GM19467 (cell line): ENCODE data around the gene CDKAL1.

Experiments used
- ATAC-seq: cut with Tn5 transposase; IDR thresholded peaks from one replicate; pipeline ENCODE4 v1.9.1; 2021; ENCODE audit warnings: mild to moderate bottlenecking, moderate library complexity; ENCODE audit not compliant: unreplicated experiment

The CDKAL1 gene

DNA sequence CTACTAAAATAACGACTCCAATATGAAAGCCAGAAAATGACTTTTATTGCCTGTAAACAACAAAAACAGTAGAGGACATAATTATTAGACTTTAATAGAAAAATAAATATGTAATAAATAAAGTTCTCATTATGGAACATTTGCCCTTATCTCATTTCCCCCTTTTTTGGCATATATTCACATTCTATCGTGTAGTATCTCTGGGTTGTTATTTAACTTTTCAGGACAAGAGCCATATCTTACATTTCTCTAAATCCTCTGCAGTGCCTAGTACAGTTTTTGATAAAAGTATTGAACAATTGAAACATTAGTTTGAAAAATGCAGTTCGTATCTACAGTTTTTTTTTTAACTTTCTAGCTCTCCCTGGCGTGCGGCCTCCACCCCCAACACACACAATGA, 617.3 kb downstream of the CDKAL1 start:
- ATAC-seq, result no peak

DNA sequence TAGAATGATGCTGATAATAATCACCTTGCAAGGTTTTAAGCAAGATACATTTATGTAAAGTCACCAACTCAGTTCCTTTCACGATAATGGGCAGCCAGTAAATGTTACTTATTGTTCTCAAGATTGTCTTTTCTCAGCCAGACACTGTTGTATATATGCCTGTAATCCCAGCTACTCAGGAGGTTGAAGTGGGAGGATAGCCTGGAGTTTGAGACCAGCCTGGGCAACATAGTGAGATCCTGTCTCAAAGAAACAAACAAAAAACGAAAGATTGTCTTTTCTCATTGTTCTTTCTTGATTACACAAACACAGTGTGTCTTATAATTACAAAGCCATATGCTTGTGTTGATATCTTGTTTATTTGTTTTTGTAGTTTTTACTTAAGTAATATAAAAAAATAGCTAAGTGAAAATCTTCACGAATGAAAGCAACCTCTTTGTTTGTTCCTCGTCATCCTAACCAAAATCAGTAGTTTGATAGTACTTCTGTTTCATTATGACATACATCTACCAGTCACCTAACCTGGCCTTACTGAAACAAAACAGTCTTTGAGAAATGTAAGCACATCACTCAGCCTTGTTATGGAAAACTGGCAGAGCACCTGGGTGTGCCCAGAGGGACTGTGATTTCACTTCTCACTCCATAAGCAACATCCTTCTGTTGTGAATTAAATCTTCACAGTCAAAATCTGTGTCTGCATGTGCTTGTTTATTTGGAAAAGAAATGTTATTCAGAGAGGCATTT, 623.1 kb downstream of the CDKAL1 start:
- peak; percentile 72 for ATAC-seq

DNA sequence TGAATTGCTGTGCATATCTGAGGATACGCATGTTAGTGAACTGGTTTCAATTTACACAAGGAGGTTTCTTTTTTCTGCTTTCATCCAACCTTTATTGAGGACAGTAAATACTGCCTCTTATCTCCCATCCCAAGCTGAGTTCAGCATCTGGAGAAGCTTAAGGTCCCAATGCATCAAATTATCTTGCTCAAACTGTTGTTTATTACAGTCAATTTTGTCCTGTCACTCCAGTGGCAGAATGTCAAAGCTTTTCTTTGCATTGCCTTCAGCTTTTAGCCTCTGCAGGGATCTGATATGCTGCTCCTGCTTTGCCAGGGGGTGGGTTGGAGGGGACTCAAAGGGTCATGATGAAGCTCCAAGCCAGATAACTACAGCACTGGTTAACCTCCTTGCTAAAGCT, 623.9 kb downstream of the CDKAL1 start:
- no peak for ATAC-seq

DNA sequence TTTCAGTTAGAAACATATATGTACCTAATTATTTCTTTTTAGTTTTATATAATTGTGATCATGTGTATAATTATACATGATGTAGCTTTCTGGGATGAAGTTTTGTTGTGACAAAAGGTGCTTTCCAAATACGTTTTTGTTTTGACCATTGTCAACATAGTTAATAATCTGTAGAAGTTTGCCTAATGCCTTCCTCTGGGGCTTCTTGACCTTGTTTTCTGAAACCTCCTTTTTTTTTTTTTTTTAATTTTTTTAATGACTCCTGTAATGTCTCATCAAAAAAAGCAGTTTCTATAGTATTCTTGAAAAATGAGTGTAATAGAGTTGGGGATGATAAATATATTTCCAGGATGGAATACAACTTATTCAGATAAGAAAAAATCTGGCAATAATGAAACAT, 624.6 kb downstream of the CDKAL1 start:
- no peak for ATAC-seq

DNA sequence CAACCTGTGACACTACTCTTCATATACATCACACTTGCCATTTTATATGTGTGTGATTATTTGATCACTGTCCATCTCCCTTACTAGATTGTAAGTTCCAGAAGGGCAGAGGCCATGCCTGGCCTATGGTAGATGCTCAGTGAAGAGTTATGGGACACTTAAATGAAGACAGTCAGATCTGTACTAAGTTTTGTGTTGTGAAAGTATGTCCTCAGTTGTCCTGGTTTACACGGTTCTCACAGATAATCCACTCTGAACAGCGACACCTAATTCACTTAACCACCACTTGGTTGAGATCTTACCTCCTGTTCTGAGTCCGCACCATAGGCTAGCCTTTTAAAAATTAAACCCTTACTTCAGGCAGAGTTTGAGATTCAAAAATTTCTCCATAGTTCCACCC, 625.2 kb downstream of the CDKAL1 start:
- ATAC-seq, result no peak

DNA sequence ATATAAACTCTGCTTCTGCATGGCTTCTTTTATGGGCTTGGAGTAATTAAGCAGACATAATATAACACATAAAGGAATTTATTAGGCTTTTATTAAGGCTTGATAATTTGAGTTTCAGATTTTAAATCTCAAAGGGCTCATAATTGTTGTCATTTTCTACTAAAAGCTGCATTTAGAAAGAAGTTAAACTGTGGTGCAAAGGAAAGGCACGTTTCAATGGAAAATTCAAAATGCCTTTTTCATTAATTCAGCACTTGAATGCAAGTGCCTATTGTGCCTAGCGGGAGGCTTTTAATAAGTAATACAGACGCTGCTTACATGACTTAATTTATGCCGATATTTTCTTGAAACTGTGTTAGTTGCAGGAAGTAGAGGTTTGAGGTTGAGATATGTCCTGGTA, 627.5 kb downstream of the CDKAL1 start:
- no peak for ATAC-seq

DNA sequence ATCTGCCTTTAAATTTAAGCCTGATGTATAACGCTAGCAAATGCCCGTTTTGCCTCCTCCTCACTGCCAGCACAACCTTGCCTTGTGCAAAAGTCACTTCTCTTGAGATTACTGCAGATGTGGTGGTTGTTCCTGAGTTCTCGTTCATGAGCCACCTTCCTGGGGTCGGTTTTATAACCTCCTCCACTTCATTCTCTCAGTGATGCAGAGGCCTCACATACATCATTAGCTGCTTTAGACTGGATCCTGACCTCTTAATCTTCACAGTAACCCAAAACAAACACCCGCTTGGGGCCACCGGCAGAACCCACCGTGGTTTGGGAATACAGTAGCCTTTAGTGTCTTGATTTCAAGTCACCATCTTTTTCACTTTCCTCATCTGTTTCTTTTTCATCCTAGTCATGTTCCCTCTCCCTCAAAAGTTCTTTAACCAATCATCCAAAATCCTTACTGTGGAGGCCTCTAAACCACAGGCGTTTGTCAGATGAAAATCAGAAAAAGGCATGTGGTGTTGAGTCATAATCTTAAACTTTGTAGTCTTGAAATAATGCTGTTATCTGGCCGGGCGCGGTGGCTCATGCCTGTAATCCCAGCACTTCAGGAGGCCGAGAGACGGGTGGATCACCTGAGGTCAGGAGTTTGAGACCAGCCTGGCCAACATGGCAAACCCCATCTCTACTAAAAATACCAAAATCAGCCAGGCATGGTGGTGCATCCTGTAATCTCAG, 629.0 kb downstream of the CDKAL1 start:
- no peak for ATAC-seq

DNA sequence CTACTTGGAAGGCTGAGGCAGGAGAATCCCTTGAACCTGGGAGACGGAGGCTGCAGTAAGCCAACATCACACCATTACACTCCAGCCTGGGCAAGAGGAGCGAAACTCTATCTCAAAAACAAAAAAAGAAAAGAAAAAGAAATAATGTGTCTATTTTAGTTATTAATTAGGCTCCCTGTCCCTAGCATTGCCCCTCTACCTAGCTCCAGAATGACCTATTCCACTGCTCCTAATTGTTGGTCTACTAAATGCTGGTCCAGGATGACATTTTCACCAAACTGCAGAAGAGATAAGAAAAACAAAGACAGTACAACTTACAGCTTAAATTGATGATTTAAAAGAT, 629.6 kb downstream of the CDKAL1 start:
- ATAC-seq, result no peak

DNA sequence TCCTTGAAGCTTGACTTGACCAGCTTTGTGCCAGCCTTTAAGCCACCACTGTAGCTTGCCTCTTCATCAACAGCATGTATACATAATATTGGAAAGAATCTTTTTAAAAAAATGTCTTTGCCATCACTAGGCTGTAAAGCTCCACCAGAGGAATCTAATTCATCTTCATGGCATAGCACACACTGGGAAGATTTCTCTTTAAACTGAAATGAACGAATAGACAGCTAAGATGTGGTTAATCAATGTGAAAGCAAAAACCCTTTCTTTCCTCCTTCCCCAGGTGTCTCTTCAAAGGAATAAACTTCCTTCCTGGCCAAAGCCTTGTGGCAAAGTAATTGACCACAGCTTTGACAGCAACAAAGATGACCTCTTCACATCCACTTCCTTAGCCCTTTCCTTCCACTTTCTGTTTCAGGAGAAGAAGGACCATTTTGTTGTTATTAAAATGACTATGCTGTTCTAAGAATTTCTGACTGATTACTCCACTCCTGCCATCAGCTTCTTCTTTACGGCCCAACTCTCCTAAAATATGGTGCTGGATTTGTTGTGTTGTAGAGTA, 630.6 kb downstream of the CDKAL1 start:
- peak; percentile 75 for ATAC-seq

DNA sequence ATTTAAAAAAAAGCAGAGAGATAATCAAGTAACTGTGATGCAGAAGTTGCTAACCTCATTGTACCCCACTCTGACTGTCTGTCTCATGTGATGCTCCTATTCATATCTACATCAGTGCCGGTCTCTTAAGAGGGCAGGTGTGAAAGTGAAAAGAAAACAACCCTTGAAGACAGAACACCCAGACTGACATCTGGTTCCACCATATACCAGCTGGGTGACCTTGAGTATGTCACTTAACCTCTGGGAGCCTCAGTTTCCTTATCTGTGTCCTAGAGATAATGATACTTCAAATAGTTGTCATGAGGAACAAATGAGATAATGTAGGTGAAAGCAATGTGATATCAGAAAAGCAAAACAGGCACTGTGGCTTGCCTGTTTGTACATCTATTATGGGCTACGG, 632.5 kb downstream of the CDKAL1 start:
- ATAC-seq, result no peak

DNA sequence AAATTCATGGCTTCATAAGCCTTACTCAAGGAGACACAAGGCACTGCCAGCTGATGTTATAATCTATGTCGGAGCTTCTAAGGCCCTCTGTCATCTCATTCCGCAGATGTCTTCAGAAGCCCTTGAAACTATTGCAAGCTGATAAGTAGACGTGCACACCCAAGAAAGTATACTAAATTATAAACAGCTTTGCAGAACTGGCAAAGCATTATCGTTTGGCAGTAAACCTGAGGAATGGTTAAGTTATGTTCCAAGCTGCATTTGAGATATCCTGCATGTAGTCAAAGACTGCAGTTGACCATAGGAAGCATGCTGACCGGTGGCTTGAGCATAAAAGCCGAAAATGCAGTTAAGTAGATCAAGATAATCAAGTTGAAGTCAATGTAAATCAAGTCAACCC, 633.5 kb downstream of the CDKAL1 start:
- no peak for ATAC-seq

DNA sequence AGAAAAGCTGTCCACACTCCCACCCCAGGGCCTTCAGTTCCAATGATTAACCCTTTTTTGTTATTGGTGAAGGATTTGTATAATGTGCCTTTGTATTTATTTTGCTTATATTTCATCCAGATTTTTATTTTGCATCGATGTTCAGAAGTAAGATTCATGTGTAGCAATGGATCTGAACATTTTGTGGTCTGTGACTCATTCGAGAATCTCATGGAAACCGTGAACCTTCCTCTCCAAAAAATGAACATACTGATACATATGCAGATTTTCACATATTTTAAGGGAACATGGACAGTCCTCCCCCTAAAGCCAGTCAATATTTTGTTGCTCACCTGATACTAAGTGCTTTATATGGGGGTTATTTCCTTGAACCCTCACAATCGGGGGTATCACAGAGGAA, 637.5 kb downstream of the CDKAL1 start:
- ATAC-seq, result no peak

DNA sequence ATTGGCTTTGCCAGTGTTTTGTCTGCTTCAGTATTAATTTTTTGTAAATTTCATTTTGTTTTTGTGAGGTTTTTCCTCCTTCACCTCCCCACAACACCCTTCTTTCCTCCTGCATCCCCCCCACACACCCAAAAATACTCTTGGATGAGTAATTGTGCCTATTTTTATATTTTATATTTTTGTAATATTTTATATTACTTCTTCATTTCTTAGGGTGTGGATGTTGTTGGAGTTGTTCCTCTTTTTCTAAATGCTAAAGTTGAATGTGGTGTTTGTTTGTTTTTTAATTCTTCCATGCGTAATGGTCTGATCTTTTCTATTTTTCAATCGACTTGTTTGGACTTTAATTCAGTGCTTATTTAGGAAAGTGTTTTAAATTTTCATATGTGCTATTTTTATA, 638.8 kb downstream of the CDKAL1 start:
- ATAC-seq, result no peak

DNA sequence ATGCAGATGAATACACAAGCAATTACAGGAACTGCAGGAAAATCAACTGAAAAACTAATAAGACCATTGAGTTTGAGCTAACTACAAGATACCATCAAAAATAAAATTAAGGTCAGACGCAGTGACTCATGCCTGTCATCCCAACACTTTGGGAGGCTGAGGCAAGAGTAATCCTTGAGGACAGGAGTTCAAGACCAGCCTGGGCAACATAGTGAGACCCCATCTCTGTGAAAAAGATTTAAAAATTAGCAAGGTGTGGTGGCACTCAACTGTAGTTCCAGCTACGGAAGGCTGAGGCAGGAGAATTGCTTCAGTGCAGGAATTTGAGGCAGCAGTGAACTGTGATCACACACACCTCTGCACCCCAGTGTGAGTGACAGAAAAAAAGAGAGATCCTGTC, 639.4 kb downstream of the CDKAL1 start:
- ATAC-seq, result no peak

DNA sequence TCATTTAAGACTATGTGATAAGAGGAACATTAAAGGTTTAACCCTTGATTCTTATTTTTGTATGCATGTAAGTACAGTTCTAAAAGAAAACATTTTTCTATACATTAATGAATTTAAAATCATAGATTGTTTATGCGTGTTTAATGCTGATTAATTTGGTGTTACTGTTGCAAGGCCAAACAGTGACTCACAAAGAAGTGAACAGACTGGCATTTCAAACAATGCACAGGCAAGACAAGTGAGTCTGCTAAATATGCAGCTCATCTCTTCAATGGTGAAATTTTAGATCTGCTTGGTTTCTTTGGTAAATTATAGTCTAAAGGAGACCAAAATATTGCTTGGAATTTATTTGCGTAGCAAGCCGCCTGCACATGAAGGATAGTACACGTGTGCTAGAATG, 641.9 kb downstream of the CDKAL1 start:
- no peak for ATAC-seq

DNA sequence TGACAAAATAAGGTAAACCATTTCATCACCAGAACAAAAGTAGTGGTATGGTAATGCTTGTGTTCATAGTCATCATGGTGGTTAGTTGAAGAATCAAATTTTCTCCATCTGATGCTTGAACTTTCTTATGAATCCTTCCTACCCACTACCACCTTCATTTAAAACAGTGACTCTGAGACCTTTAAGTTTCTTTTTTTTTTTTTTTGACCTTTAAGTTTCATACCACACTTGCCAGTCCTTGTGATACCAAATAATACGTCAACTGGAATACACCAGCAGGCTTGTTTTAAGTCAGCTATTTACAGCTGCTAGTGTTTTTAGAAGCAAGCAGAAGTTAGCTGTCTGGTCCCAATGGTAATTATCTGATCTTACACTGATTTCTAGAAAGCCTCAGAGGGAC, 645.9 kb downstream of the CDKAL1 start:
- no peak for ATAC-seq

DNA sequence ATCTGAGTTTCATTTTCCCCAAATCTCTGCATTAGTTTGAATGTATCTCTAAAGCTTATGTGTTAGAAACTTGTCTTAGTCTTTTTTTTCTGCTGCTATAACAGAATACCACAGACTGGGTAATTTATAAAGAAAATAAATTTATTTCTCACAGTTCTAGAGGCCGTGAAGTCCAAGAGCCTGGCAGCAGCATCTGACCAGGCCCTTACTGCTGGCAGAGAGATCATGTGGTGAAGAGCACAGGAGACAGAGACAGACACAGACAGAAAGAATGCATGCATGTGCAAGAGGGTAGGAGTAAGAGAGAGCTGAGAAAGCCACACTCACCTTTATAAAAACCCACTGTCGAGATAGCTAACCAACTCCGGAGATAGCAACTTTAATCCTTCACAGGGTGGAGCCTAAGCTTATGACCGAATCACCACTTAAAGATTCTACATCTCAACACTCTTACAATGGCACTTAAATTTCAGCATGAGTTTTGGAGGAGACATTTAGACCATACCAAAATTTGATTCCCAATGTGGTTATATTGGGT, 646.6 kb downstream of the CDKAL1 start:
- ATAC-seq, result no peak

DNA sequence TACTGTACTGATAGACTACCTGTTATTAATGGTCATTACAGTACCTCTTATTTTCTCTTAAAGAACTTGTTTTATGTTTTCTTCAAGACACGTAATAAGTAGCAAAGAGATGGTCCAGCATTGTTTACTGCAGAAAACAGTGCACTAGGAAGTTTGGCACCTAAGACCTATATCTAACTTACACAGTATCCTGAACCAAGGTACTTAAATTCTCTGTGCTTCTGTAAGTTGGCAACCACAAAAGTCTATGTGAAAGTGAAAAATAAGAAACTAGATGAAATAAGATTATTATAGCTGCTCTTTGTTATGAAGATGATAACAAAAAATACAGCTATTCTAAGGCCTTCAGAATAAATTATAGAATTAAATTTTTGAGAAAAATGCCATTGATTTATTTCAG, 647.6 kb downstream of the CDKAL1 start:
- ATAC-seq, result no peak

DNA sequence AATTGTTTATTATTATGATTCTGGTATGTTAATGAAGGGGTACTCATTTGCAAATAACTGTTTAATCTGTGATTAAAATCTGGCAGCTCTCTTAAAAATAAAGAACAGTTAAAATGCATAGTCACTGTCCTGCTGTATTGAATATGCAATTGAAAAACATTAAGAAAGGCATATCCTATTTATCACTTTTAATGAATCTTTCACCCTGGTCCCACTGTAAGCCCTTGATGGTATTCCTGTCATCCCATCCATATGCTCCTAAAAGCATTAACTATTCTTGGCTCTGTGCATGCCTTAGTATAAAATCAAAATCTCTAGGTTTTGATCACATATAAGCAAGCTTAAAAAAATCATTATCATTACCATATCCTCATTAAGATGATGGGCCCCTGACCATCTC, 648.3 kb downstream of the CDKAL1 start:
- no peak for ATAC-seq

DNA sequence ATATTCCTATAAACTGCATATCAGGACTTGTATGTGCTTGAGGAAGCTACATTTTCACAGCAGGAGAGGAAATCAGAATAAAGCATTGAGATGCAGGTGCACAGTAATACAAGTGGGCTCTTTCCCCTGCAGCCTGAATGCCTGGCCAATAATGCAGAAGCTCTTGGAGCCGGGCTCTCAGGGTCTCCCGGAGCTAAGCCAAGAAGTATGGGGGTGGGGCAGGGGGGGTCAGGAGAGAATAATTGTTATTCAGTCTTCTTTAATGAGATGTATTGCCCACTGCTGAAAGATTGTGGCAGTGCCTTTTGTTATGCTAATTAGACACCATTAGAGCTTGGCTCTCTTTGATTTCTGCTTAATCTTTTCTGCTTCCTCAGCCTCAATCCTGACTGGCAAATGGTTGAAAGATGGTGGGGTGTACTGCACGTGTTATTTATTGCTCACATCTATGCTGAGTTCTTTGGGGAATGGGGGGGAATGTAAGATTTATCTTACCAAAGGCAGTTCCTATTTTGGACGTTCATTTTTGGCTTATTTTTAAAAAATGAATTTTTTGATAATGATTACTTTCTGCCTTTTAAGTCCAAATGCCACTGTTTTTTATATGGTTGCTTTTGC, 651.7 kb downstream of the CDKAL1 start:
- ATAC-seq, result no peak

DNA sequence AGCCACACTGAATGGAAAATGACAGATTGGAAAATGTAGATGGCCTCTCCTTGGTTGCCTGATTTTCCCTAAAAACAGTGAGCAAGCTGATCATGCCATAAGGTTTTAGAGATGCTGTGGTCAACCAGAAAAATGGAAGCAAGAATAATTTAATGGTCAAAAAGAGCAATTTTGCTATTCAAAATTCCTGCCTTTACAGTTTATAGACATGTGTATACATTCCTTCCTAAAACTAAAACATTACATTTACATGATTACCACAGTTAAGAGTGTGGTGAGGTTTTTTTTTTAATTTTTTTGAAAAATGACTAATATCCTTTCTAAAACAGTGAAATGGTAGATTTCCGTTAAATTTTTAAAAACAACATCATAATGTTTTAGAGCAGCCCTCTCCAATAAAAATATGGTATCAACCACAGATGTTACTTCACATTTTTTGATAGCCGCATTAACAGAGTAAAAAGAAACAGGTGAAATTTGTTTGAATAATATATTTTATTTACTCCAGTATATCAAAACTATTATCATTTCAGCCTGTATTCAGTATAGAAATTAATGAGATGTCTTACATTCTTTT, 652.3 kb downstream of the CDKAL1 start:
- no peak for ATAC-seq
